ENCODE results near the gene SLC39A1. TPM values are rescaled to one million over a fixed set of nuclear protein-coding genes. Genes with fewer than 3 reads are reported as not detected.

Gene SLC39A1
- total RNA-seq, 4 donors from 2014 or later: 90.4 to 109 (median 99.5) TPM

GRCh38 chr1:153929426-153929825 lies 33.9 kb downstream of the SLC39A1 start:
- Histone ChIP-seq H3K4me1 (no peaks in the 10 kb centered on the region), H3K9me3 (no peaks in the 10 kb centered on the region), H3K4me3 (replicated peaks in 1 of 3) (no peak overlapping the region), H3K36me3 (peaks cover 5 to 30% of the 10 kb centered on the region in 2 donors), H3K27me3 (no peaks in the 10 kb centered on the region), H3K27ac (no peak overlapping the region)
- TF ChIP-seq POLR2A (IDR thresholded peaks at IDR 0.05) (no peak), CTCF (IDR thresholded peaks at IDR 0.05) (no peak)
- 91 to 97% methylated on average over 5 of the region's 5 CpGs for WGBS, 2 donors
- DNase-seq: no peak
- intact Hi-C loops (cut with DNase I): no loop called here

GRCh38 chr1:153928791-153929341 lies 34.5 kb downstream of the SLC39A1 start:
- 65 to 68% methylated on average over 4 of the region's 4 CpGs for WGBS, 2 donors
- Histone ChIP-seq H3K9me3 (no peaks in the 10 kb centered on the region), H3K27ac (peak overlapping the region in 1 of 3 donors; percentile 10), H3K4me1 (peaks cover 1 to 2% of the 10 kb centered on the region in 2 donors), H3K4me3 (replicated peaks in 1 of 3) (no peak overlapping the region), H3K36me3 (peaks cover 5 to 24% of the 10 kb centered on the region in 2 donors), H3K27me3 (no peaks in the 10 kb centered on the region)
- no peak for DNase-seq
- intact Hi-C loops (cut with DNase I): no loop called here
- TF ChIP-seq CTCF (IDR thresholded peaks at IDR 0.05) (no peak), POLR2A (IDR thresholded peaks at IDR 0.05) (no peak)

- intact Hi-C loops (cut with DNase I): no loop called here
- no peak for DNase-seq
- H3K27me3 ChIP-seq: no peaks in the 10 kb centered on the region
- TF ChIP-seq CTCF (IDR thresholded peaks at IDR 0.05): no peak
- 69 to 78% methylated on average over 1 of the region's 1 CpG for WGBS, 2 donors
- H3K4me3 ChIP-seq (replicated peaks in 1 of 3): no peak overlapping the region
- H3K36me3 ChIP-seq: peaks cover 5 to 18% of the 10 kb centered on the region in 2 donors
- H3K4me1 ChIP-seq: peaks cover 4 to 5% of the 10 kb centered on the region in 2 donors
- no peak overlapping the region for H3K27ac ChIP-seq
- no peaks in the 10 kb centered on the region for H3K9me3 ChIP-seq
These were observed 35.1 kb downstream of the SLC39A1 start for GRCh38 chr1:153928245-153928644.

GRCh38 chr1:153926405-153926804 lies 36.9 kb downstream of the SLC39A1 start:
- H3K4me3 ChIP-seq (replicated peaks in 1 of 3): no peak overlapping the region
- no peak for DNase-seq
- H3K27ac ChIP-seq: no peak overlapping the region
- peaks cover 5% of the 10 kb centered on the region in 2 donors for H3K36me3 ChIP-seq
- WGBS, 2 donors: 80 to 86% methylated on average over 4 of the region's 4 CpGs
- intact Hi-C loops (cut with DNase I): no loop called here
- no peaks in the 10 kb centered on the region for H3K9me3 ChIP-seq
- no peaks in the 10 kb centered on the region for H3K27me3 ChIP-seq
- peaks cover 7 to 8% of the 10 kb centered on the region in 2 donors for H3K4me1 ChIP-seq
- no peak for TF ChIP-seq POLR2A (IDR thresholded peaks at IDR 0.05)
- no peak for TF ChIP-seq CTCF (IDR thresholded peaks at IDR 0.05)

- H3K4me3 ChIP-seq (replicated peaks in 1 of 3): peak within 1 kb of the TSS; percentile 27 to 96 (median 96)
- WGBS, 2 donors: 1 to 2% methylated on average over 37 to 41 of the region's 53 CpGs
- peaks cover 17 to 32% of the 10 kb centered on the region in 2 donors for H3K4me1 ChIP-seq
- H3K9me3 ChIP-seq: no peaks in the 10 kb centered on the region
- no peak for TF ChIP-seq CTCF (IDR thresholded peaks at IDR 0.05)
- peak in 1 of 2 donors; percentile 67 for TF ChIP-seq POLR2A (IDR thresholded peaks at IDR 0.05)
- peak within 1 kb of the TSS; percentile 91 to 92 (median 91) for H3K27ac ChIP-seq
- intact Hi-C loops (cut with DNase I): loop anchor here (5.0 kb wide), 1 partner anchor 101 kb away; no protein-coding TSS in a partner anchor
- peak; percentile 100 for DNase-seq
- H3K27me3 ChIP-seq: no peaks in the 10 kb centered on the region
- H3K36me3 ChIP-seq: no peaks in the 10 kb centered on the region
These were observed 40.1 kb downstream of the SLC39A1 start, which contains the start of gene GATAD2B for GRCh38 chr1:153922972-153923925. Gene GATAD2B, minus strand, starts transcription at chr1:153922972. Its CDS starts 94,625 bp downstream, at chr1:153828347.
